GM12875 (cell line): ENCODE data around the gene IGFBP1.
A peak's percentile ranks its signal among the peaks of the same experiment; 100 is the strongest.

Source experiments
- H3K4me3 ChIP-seq: one replicate; pipeline ENCODE4 v1.5.1; 2011; ENCODE audit warnings: low read depth, low read length, control low read depth
- TF ChIP-seq, protein P1 (sequence below): IDR thresholded peaks from 2 replicates; pipeline ENCODE4 v1.5.1; 2011; ENCODE audit warnings: low read depth, mild to moderate bottlenecking, control low read depth, inconsistent platforms, low read length, moderate library complexity, borderline replicate concordance; ENCODE audit not compliant: insufficient read depth

Gene IGFBP1

DNA sequence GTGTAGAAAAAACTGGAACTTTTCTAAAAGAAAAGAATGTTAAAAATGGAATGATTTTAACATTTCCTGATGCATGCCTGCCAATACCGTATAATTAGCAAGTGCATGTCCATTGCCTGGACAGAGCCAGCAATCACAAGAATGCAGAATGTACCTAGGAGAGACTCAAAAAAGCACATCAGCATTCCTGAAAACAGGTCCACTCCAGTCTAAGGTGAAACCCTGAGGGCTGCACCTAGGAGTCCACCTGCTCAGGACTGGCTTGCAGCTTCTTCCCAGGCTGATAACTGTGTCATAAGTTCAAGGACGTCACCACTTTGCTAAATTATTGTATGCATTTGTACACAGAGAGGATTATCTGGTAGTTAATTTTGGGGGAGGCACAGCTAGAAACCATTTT lies 20.8 kb upstream of the IGFBP1 start:
- no peak overlapping the region for H3K4me3 ChIP-seq
- TF ChIP-seq, protein P1, sequence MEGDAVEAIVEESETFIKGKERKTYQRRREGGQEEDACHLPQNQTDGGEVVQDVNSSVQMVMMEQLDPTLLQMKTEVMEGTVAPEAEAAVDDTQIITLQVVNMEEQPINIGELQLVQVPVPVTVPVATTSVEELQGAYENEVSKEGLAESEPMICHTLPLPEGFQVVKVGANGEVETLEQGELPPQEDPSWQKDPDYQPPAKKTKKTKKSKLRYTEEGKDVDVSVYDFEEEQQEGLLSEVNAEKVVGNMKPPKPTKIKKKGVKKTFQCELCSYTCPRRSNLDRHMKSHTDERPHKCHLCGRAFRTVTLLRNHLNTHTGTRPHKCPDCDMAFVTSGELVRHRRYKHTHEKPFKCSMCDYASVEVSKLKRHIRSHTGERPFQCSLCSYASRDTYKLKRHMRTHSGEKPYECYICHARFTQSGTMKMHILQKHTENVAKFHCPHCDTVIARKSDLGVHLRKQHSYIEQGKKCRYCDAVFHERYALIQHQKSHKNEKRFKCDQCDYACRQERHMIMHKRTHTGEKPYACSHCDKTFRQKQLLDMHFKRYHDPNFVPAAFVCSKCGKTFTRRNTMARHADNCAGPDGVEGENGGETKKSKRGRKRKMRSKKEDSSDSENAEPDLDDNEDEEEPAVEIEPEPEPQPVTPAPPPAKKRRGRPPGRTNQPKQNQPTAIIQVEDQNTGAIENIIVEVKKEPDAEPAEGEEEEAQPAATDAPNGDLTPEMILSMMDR, result no peak

DNA sequence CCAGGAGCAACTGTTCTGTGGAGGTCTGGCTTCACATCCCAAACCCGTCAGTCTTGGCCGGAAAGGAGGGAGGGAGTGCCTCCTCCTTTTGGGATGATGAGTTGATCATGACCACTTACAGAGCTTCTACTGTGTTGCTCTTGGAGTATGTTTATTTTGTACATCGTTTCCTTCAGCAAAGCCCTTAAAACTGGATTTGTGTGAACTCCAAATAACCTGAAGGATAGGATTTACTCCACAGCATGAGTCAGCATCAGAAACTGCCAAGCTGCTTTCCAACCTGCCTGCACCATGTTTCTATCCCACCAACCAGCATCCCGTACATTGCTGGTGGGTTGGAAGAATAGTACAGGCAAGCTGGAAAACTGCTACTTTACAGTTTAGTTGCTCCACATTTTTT lies 18.9 kb upstream of the IGFBP1 start:
- no peak overlapping the region for H3K4me3 ChIP-seq
- TF ChIP-seq, protein P1, result no peak

DNA sequence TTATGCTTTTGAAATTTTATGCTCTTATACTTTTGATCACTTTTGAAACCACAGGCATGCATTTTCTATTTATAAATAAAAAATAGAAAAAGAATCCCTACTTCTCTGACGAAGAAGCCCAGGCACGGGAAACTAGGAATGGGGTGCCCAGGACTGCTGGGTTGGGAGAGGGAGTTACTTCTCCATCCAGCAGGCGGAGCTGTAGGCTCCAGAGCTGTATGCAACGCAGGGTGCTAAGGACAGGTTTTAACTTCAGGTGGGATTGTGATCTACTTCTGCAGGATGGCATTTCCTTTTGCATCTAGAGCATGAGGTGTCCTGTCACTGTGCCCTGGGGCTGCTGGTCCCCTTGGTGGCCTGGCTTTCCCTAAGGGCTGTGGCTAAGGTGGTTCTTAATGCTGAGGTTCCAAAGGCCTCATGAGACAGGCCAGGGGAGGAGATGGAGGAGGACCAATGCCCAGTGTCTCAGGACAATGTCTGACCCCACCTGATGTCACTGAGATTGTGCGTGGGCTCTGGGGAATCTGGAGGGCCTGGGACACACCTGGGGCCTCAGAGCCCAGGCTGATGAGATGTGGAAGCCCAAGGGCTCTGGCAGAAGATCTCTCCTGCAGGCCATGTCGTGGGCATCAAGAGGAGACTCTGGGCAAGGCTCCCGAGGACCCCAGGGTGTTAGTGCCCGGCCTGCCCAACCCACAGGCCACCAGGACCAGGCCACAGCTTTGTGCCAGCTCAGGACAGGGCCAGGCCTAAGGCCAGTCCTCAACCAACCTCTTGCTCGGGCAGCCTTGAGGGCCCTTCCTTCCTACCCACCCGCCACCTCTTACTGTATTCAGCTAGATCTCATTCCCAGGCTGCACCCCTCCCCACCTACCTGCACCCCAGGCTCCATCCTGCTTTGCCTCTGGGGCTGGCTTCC lies 15.9 kb upstream of the IGFBP1 start:
- H3K4me3 ChIP-seq, result no peak overlapping the region
- TF ChIP-seq, protein P1, result peak; percentile 69

DNA sequence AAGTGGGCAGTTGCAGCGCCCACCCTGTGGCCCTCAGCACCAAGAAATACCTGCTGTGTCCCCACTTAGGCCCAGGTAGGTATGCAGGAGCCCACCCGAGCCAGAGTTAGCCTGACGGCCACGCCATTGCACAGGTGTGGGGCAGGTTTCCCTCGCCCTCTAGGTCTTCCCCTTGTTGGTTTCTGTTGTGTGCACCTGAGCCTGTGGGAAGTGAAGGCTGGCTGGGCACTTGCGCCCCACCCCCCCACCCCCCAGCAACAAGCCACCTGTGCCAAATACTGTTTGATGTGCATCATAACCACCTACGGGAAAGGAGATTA lies 15.3 kb upstream of the IGFBP1 start, which contains the start of gene CCDC201:
CCDC201 (minus strand) TSS at position 48 of the 320 bp plus-strand sequence. CDS start 75 bp downstream, outside the sequence.
- TF ChIP-seq, protein P1, result no peak
- H3K4me3 ChIP-seq, result no peak within 1 kb of the TSS

DNA sequence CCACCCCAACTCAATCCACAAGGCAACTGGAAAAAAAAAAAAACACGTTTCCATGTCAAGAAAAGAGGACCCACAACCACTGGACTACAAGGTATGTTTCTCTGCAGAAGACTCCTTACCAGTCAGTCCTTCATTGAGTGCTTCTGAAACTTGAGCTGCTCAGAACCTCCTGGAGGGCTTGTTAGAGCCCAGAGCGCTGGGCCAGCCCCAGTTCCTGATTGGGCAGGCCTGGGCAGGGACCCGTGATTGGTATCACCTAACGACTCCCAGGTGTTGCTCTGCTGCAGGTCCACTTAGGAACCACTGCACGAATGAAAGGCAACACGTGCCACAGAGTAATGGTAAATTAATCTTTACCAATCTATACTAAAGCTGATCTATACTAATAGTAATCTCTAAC lies 14.9 kb upstream of the IGFBP1 start:
- TF ChIP-seq, protein P1, result no peak

DNA sequence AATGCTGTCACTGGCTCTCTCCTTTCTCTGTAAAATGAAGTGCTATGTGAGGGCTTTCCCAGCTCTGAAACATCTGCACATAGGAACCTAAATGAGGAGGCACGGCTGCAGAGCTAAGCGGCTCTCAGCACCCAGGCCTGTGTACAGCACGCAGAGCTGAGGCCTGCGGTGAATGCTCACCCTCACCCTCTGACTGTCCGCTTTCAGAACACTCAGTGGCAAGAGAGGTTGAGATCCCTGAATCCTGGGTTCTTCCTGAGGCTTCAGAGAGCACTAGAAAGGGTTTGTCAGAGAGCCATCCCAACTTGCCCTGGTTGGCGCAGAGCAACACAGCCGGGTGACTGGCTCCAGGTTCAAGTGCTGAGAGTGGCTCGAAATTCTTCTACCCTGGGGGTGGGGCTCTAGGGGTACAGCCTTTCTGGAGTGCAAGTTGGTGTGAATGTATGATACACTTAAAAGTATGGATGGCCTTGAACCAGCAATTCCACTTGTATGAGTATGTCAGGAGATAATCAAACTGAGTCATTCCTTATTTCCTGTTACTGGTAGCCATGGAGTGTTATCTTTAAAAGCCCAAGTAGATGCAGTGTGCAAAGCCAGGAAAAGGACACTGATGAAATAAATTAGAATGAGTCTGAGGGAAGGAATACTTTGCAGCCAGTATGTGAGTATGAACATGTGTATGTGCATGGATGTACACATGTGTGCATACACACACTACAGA lies 13.7 kb upstream of the IGFBP1 start:
- TF ChIP-seq, protein P1, result no peak
- no peak overlapping the region for H3K4me3 ChIP-seq

More for the DNA sequence above, 14.9 kb upstream of the IGFBP1 start:
- no peak overlapping the region for H3K4me3 ChIP-seq
